NCI-H2227 treated with DMSO at 0.1 percent for 48 hours (cell line): ENCODE data around the gene HAUS6.
"Not testable (repeated sequence)": the region's sequence is repeated elsewhere in the genome, so short reads cannot be mapped to it uniquely, and the experiment has no call there.

ENCODE experiments used
- DNase-seq: peaks from one replicate; lab custom pipeline; 2025; lab: John Stamatoyannopoulos, UW

Gene HAUS6

DNA sequence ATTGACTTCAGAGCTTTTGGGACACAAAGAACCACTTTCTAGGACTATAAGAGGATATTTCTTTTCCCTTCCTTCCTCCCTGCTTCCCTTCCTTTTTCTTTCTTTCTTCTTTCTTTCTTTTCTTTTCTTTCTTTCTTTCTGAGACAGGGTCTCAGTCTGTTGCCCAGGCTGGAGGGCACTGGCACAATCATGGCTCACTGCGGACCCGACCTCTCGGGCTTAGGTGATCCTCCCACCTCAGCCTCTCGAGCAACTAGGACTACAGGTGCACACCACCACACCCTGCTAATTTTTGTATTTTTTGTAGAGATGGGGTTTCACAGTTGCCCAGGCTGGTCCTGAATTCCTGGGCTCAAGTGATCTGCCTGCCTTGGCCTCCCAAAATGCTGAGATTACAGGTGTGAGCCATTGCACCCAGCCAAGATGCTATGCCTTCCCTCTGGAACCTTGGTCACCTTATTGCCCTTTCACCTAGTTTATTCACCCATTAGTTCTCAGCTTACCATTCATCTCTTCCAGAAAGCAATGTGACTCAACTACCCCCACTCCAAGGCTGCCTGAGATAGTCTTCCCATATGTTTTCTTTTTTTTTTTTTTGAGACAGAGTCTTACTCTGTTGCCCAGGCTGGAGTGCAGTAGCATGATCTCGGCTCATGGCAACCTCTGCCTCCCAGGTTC lies 14.5 kb upstream of the HAUS6 start:
- no peak for DNase-seq

DNA sequence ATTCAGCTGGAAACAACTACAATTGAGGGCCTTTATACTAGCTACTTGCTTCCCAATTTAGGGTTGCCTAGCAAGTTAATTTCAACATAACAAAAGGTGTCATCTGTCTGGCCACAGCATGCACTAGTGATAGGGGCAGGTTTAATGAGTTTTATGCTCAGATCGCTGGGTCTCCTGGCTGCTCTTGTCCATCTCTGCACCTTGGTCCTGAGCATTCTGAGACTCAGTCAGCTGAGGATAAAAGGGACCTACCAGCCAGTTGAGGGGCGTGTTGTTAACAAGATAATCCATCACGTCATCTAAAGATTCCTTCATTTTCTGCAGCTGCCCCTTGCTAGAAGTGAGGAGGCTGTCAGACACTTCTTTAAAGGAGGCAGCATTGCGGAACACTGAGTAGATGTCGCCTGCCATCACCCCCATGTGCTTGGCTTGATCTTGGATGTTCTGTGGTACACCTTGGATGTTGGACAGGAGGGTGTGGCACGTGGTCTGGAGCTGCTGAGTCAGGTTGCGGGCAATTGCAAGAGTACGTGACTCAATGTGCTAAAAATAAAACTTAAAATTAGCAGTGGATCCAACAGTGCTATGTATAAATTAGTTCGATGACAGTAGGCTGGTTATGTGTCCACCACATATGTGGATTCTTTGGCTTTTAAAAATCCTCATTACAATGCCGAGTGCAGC lies 13.5 kb upstream of the HAUS6 start:
- no peak for DNase-seq

DNA sequence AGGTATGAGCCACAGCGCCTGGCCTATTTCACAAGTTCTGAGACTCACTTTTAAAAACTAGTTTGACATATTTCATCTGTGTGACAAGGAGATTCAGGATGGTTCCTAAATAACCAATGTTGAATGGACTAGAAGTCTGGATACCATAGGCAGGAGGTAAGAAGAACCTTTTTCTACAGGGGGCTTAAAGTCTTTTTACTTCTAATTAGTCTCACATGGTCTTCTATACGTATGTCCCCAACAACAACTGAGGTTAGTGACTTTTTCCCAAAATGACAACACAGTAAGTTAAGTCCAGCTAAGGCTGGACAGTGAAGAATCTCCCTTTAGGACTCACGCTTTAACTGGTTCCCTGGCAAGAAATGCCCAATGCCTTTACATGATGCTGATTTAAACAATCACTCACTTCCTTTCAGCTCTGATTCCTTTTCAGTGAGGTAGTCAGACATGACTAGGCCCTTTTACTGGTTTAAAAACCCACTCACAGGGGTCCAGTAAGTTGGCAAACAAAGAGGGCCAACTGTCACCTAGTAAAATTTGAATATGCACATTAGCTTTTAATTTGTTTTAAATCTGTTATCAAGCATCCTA lies 12.1 kb upstream of the HAUS6 start:
- DNase-seq, result no peak

DNA sequence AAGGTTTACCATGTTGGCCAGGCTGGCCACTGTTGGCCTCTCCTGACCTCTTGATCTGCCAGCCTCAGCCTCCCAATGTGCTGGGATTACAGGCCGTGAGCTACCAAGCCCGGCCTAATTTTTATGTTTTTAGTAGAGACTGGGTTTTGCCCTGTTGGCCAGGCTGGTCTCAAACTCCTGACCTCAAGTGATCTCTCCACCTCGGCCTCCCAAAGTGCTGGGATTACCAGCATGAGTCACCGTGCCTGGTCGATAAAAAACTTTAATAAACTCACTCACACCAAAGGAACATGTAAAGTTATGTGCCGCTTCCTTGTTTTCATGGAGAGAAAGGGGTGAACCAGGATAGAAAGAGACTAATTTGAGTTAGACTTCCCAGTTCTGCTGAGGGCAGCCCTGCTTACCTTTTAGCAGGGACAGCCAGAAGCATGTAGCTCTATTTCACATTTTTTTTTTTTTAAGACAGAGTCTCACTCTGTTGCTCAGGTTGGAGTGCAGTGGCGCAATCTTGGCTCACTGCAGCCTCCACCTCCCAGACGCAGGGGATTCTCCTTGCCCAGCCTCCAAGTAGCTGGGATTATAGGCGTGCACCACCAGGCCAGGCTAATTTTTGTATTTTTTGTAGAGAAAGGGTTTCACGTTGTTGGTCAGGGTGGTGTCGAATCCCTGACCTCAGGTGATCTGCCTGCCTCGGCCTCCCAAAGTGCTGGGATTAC lies 11.4 kb upstream of the HAUS6 start:
- DNase-seq, result no peak

DNA sequence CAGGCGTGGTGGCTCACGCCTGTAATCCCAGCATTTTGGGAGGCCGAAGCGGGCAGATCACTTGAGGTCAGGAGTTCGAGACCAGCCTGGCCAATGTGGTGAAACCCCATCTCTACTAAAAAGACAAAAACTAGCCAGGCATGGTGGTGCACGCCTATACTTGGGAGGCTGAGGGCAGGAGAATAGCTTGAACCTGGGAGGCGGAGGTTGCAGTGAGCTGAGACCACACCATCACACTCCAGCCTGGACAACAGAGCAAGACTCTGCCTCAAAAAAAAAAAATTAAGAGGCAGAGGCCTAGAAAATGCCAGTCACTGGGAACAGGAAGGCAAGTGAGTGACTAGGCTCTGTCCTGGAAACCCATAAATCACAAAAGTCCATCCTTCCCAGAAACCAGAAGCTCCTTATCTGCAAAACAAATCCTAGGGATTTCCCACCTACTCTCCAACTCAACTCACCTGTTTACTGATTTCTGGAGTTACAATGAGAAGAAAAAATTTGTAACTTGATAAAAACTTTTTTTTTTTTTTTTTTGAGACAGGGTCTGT lies 10.4 kb upstream of the HAUS6 start:
- DNase-seq, result not testable (repeated sequence)

DNA sequence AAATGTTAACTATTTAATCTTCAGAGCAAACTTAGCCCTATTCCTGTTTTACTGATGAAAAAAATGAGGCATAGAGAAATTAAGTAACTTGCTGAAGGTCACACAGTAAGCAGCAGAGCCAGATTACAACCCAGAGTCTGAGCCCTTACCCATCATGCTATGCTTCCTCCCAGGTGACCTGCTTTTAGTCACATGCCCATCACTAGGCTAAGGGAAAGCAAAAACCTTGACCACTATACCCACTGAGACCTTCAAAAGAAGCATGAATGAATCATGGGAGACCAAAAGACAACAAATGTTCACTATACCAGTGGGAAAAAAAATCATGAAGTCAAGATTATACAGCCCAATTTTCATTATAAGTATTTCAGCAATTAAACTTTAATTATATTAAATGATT lies 5.3 kb upstream of the HAUS6 start:
- DNase-seq, result no peak

DNA sequence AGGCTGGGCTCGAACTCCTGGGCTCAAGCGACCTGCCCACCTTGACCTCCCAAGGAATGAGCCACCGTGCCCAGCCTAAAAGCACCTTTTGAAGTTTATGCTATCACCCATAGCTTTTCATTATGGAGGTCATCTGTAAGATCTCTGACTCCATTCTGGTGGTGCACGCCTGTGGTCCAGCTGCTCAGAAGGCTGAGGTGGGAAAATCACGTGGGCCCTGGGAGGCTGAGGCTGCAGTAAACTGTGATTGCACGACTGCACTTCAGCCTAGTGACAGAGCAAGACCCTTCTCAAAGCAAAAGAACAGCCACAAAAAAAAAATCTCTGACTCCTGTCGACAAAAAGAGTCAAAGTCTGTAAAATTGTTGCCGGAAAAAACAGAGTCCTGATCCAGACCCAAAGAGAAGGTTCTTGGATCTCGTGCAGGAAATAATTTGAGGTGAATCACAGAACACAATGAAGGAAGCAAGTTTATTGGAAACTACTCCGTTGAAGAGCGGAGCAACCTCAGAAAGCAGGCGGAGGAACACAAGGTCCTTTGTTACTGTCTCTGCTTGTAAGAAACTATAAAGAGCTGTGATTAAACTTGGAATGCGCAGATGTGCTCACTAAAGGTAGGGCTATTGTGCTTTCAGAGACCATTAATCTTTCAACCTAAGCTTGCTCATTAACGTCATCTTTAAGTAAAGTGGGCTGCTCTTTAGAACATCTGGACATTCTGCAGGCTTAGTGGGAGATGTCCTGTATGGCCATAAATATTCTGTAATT lies 2.0 kb upstream of the HAUS6 start:
- DNase-seq, result peak; percentile 86

DNA sequence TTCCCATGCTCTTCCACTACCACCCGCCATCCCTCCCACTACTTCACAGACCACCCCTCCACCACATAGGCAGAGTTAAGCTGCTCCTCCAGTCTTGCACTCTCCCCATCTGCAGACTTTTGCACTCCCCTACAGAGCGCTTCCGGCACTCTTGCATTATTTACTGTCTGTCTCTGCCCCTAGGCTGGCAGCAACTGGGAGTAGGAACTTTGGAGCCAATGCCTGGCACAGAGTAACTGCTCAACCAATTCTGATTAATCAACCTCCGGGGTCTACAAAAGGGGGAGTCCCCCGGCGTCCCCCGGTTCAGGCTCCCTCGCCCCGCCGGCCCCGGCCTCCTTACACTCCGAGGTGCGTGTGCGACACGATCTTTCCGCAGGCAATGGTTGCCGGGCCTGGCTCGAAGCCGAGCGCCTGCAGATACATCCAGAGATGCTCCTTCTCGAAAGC lies 498 bp downstream of the HAUS6 start:
- no peak for DNase-seq

DNA sequence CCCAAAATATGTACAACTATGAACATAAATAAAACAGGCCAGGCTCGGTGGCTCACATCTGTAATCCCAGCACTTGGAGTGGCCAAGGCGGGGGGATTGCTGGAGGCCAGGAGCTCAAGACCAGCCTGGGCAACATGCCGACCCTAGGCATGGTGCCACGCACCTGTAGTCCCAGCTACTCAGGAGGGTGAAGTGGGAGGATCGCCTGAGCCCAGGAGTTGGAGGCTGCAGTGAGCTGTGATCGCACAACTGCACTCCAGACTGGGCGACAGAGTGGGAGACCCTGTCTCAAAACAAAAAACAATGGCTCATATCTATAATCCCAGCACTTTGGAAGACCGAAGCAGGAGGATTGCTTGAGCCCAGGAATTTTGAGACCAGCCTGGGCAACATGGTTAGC lies 1.5 kb downstream of the HAUS6 start:
- no peak for DNase-seq

DNA sequence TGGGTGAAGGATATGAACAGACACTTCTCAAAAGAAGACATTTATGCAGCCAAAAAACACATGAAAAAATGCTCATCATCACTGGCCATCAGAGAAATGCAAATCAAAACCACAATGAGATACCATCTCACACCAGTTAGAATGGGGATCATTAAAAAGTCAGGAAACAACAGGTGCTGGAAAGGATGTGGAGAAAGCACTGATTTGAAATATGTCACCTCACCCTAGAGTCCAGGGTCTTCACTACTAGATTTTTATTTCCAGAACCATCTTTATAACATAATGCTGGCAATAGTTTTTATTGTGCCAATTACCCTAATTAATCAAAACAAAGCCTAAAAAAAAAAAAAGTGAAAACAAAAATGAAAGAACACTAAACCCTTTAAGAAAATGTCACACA lies 5.3 kb downstream of the HAUS6 start:
- not testable (repeated sequence) for DNase-seq

DNA sequence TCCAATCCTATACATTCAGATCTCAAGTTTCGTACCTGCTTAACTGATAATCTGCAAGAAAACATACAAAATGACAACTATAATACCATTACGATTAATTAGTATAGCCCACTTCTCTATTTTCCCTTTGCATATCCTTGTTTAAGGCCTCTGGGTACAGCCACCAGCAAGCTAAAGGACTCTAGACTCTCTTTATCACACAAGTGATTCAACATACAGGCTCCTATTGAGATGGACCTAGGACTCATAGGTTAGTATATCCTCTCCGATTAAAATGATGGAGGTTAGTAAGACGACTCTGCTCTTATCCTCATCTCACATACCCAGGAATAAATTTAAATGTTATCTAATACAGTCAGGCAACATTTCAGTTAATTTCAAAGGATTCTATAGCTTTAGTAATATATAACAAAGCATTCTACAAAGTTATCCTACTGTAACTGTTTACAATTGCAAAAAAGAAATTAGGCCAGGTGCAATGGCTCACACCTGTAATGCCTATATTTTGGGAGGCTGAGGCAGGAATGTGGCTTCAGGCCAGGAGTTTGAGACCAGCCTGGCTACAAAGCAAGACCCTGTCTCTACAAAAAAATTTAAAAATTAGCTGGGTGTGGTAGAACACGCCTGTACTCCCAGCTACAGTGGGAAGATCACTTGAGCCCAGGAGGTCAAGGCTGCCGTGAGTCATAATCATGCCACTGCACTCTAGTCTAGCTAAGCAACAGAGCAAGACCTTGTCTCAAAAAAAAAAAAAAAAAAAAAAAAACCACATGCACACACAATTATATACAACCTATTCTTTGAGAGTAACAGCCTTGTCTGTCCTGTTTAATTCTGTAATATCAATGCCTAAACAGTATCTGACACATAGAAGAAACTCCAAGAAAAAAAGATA lies 15.4 kb downstream of the HAUS6 start:
- DNase-seq, result no peak

DNA sequence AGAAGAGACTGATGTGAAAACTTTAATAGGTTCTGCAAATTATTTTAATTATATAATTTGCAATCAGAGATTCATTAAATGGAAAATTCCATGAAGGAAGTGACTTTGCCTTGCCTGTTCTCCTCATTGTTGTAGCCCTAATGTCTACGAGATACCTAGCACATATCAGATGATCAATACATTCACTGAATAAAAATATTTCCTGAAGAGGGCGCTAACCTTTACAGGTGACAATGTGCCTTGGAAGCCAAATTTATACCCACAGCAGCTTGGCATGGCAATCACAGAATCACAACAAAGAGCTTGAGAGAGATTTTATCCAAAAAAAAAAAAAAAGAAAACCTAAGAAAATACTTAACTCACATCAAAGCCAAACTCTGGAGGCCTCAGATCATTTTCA lies 17.4 kb downstream of the HAUS6 start:
- no peak for DNase-seq

DNA sequence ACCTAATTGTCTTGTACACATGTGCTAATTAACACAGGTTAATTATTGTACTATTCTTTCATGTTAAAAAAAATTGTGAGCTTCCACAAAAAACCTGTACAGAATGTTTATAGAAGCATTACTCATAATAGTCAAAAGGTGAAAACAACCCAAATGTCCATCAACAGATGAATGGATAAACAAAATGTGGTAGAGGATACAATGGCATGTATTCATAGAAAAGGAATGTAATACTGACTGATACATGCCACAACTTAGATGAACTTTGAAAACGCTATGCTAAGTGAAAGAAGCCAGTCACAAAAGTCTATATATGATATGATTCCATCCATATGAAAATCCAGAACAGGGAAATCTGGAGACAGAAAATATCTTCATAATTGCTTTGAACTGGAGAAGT lies 27.9 kb downstream of the HAUS6 start:
- no peak for DNase-seq

DNA sequence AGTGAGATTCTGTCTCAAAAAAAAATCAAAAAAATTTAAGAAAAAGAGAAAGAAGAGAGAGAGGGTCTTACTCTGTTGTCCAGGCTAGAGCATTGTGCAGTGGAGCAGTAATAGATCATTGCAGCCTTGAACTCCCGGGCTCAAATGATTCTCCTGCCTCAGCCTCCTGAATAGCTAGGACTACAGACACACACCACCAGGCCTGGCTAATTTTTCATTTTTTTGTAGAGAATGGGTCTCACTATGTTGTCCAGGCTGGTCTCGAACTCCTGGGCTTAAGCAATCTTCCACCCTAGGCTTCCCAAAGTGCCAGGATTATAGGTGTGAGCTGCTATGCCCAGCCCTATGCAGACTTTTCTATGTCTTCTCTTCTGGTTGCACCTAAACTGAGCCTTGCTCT lies 28.5 kb downstream of the HAUS6 start:
- DNase-seq, result no peak

DNA sequence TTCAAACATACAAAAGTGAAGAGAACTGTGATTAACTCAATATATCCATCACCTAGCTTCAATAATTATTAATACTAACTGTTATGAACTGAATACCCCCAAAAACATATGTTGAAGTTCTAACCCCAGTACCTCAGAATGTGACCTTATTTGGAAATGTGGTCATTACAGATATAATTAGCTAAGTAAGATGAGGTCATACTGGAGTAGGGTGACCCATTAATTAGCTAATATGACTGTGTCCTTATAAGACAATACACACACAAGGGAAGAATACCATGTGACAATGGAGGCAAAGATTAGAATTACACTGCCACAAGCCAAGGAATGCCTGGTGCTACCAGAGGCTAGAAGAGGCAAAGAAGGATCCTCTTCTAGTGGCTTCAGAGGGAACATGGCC lies 45.7 kb downstream of the HAUS6 start:
- no peak for DNase-seq

DNA sequence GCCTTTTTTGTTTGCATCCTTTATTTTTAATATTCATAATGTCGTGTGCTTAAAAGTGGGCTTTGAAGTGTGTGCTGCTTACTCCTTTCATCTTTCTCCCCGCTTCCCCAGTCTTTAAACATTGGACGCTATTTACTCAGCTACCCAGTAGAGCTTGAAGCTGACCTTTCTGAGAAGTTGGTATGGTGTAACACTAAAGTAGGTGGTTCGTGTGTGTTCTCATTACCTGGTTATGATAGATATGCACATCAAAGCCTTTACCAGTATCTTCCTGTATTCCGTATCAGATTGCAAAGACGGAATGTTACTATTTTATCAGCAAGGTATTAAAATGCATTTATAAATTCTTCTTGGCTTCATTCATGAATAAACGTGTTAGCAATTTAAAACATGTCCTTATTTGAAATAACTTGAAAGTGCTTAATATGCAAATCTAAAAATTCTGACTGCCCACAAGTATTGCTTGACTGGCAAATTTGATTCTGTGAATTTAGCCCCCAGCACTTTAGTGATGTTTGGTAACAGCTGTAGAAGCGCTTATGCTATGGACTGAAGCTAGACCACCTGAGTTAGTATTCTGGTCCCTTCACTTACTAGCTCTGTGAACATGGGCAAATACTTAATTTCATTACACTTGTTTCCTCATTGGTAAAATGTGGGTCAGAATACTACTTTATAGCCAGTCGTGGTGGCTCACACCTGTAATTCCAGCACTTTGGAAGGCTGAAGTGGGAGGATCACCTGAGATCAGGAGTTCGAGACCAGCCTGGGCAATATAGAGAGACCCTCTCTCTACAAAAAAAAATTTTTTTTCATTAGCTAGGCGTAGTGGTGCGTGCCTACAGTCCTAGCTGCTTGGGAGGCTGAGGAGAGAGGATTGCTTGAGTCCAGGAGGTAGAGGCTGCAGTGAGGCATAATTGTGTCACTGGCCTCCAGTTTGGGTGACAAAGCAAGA lies 51.8 kb downstream of the HAUS6 start:
- no peak for DNase-seq

DNA sequence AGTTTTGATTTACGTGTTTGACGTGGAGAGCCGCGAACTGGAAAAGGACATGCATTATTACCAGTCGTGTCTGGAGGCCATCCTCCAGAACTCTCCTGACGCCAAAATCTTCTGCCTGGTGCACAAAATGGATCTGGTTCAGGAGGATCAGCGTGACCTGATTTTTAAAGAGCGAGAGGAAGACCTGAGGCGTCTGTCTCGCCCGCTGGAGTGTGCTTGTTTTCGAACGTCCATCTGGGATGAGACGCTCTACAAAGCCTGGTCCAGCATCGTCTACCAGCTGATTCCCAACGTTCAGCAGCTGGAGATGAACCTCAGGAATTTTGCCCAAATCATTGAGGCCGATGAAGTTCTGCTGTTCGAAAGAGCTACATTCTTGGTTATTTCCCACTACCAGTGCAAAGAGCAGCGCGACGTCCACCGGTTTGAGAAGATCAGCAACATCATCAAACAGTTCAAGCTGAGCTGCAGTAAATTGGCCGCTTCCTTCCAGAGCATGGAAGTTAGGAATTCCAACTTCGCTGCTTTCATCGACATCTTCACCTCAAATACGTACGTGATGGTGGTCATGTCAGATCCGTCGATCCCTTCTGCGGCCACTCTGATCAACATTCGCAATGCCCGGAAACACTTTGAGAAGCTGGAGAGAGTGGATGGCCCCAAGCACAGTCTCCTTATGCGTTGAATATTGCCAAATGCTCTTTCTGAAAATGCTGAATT lies 52.6 kb downstream of the HAUS6 start:
- peak; percentile 3 for DNase-seq

DNA sequence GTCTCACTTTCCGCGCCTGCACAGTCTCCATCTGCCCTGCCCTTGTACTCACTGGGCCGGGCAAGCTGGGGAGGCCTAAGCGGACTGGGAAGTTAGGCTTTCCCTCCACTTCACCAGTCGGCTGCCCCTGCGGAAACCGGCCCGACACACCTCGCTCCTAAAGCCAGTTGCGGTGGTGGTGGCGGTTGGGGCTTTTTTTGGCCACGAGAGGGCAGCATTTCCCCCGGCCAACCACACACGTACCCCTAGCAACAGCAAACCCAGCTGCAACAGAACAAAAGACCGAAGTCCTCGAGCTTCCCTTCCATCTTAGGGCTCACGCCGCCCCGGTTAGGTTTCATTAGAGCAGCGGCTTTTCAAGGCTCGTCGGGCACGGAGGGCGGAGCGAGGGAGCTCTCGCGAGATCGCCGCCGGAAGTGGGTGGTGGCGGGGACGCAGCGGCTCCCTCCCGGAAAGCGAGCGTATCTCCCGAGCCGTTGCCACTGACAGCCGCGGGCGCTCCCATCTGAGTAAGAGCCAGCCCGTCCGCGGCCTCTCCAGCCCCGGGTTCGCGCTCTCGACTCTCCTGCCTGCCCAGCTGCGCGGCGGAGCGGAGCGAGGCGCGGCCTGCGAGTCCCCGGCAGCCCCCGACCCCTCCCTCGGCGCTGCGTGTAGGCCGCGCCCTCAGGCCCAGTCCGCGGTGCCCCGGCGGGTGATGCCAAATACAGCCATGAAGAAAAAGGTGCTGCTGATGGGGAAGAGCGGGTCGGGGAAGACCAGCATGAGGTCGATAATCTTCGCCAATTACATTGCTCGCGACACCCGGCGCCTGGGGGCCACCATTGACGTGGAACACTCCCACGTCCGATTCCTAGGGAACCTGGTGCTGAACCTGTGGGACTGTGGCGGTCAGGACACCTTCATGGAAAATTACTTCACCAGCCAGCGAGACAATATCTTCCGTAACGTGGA lies 53.5 kb downstream of the HAUS6 start, which contains the start of gene RRAGA:
TSS of gene RRAGA (plus strand) at position 462 of the 951 bp plus-strand sequence. CDS start at position 695, 233 bp downstream.
- peak; percentile 96 for DNase-seq
